ENCODE data around the gene HOXA11.

DNA sequence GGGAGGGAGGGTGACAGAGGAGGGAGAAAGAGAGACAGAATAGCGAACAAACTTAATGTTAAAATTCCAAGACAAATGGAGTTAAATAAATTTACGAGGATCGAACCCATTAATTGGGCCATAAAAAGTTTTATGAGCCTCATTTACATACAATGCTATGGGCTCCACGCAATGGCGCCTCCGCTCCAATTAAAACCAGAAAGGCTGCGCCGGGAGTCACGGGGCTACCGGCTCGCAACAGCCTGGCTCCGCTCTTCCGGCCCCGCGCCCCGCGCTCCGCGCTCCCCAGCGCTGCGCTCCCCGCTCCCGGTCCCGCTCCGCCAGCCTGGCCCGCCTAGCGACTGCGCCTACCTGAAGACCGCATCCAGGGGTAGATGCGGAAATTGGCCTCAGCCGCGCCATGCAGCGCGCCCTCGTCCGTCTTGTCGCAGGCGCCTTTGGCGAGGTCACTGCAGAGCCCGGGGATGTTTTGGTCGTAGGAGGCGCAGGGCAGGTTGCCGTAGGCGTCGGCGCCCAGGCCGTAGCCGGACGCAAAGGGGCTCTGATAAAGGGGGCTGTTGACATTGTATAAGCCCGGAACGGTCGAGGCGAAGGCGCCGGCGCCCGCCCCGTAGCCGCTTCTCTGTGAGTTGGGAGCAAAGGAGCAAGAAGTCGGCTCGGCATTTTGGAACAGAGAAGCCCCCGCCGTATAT is 29.1 kb downstream of the HOXA11 start:
- TF ChIP-seq, protein P1, sequence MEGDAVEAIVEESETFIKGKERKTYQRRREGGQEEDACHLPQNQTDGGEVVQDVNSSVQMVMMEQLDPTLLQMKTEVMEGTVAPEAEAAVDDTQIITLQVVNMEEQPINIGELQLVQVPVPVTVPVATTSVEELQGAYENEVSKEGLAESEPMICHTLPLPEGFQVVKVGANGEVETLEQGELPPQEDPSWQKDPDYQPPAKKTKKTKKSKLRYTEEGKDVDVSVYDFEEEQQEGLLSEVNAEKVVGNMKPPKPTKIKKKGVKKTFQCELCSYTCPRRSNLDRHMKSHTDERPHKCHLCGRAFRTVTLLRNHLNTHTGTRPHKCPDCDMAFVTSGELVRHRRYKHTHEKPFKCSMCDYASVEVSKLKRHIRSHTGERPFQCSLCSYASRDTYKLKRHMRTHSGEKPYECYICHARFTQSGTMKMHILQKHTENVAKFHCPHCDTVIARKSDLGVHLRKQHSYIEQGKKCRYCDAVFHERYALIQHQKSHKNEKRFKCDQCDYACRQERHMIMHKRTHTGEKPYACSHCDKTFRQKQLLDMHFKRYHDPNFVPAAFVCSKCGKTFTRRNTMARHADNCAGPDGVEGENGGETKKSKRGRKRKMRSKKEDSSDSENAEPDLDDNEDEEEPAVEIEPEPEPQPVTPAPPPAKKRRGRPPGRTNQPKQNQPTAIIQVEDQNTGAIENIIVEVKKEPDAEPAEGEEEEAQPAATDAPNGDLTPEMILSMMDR (IDR thresholded peaks at IDR 0.05 in 8 of 11, conservative IDR thresholded peaks at IDR 0.05 in 3 of 11) = no peak
- peak in 2 of 3 donors; percentile 62 to 67 for TF ChIP-seq POLR2AphosphoS5 (IDR thresholded peaks at IDR 0.05)
- TF ChIP-seq POLR2A (IDR thresholded peaks at IDR 0.05) = no peak
